ENCODE data around the gene THSD1. TPM values are rescaled to one million over a fixed set of nuclear protein-coding genes. Genes with fewer than 3 reads are reported as not detected.

THSD1 gene
- total and polyA plus RNA-seq, 9 of the 15 experiments (the other 6 are each of a cell fraction or from before 2014, with no cell fraction given), result 0.01 to 0.11 (median 0.04) TPM; not detected in 2

DNA sequence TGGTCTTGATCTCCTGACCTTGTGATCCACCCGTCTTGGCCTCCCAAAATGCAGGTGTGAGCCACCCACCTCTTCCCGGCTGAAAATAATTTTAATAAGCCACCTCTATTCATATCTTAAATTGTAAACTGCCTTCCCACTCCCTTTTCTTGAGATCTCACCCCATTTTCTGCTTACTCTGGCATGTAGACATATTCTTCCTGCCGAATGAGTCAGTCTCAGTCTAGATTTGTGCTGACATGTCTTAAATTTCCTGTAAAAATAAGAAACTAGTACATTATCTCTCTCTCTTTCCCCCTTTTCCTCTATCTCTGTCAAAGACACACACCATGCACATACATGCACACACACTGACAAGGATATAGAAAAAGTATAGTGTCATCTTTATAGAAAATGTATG is 60.9 kb downstream of the THSD1 start:
- Histone ChIP-seq H3K79me2 (ENCODE audit: control insufficient read depth, insufficient read depth, low read length) (no peaks in the 10 kb centered on the region), H3K4me2 (ENCODE audit: insufficient read depth, low read length) (no peak overlapping the region), H3K27me3 (ENCODE audit: control insufficient read depth in 2 of 2, insufficient read depth in 2 of 2, low read length in 2 of 2) (no peaks in the 10 kb centered on the region), H4K20me1 (replicated peaks; ENCODE audit: control insufficient read depth, insufficient read depth, low read length) (no peaks in the 10 kb centered on the region), H3K4me1 (replicated peaks in 1 of 2; ENCODE audit: control insufficient read depth in 2 of 2, insufficient read depth in 2 of 2, low read length in 2 of 2) (no peaks in the 10 kb centered on the region), H3K27ac (ENCODE audit: extremely low read depth, low read depth, low read length) (no peak overlapping the region), H3K36me3 (ENCODE audit: control insufficient read depth, insufficient read depth, low read length) (no peaks in the 10 kb centered on the region), H3K4me3 (no peak overlapping the region), H2AFZ (ENCODE audit: low read depth, low read length) (no peak overlapping the region), H3K9ac (ENCODE audit: insufficient read depth in 1 of 2, low read depth in 2 of 2, low read length in 2 of 2) (no peak overlapping the region), H3K9me3 (replicated peaks; ENCODE audit: control insufficient read depth, insufficient read depth, low read depth, low read length) (no peaks in the 10 kb centered on the region), H3K9me1 (ENCODE audit: control insufficient read depth, insufficient read depth, low read length) (no peaks in the 10 kb centered on the region)
- DNase-seq (ENCODE audit: extremely low read depth in 1 of 4, low spot score in 3 of 4), result no peak
- CTCF ChIA-PET (ENCODE audit: low intra/inter-chr PET ratio), result no interaction called here
- no TSS peak for BruUV-seq (replicated peaks)
- 38% methylated on average over 3 of the region's 3 CpGs for WGBS (ENCODE audit: insufficient coverage, low coverage, missing lambda C conversion rate)
- no peak for FAIRE-seq
- in situ Hi-C loops (cut with MboI), result no loop called here
- peak; percentile 73 for TF ChIP-seq C11orf30 (IDR thresholded peaks at IDR 0.05; ENCODE audit: low read depth)
- no peak for TF ChIP-seq RHOXF2B (CRISPR knock-in tag; conservative IDR thresholded peaks at IDR 0.05)
- TF ChIP-seq MAFF (IDR thresholded peaks at IDR 0.05; ENCODE audit: low read length), result 0 out of 2 replicates have a peak, but pooled peaks have one; percentile 7
- peak; percentile 83 for TF ChIP-seq ZNF316 (IDR thresholded peaks at IDR 0.05)
- TF ChIP-seq ZNF384 (IDR thresholded peaks at IDR 0.05; ENCODE audit: low read depth, low read length), result no peak
- TF ChIP-seq KDM1A (IDR thresholded peaks at IDR 0.05), result no peak
- TF ChIP-seq POLR3G (IDR thresholded peaks at IDR 0.05; ENCODE audit: extremely low read depth, insufficient read length, insufficient replicate concordance), result no peak
- TF ChIP-seq MAFG (tag; conservative IDR thresholded peaks at IDR 0.05), result peak; percentile 62
- POLR2A ChIA-PET, result no interaction called here
- no peak for ATAC-seq
- intact Hi-C loops (cut with micrococcal nuclease), result no loop called here

DNA sequence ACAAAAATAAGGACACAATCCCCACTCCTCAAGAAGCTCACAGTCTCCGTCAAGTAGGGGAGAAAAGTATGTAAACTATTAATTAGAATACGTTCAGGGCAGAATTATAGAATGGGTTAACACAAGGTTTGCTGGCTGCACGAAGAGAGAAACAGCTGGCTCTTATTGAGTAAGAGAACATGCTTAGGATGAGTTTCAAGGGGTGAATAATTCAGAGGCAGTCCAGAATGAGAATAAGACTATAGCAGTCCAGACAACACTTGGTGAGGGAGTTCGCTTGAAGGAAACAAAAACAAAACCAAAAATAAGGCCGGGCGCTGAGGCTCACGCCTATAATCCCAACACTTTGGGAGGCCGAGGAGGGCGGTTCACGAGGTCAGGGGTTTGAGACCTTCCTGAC is 61.9 kb downstream of the THSD1 start:
- H3K4me2 ChIP-seq (ENCODE audit: insufficient read depth, low read length), result no peak overlapping the region
- no peaks in the 10 kb centered on the region for H3K4me1 ChIP-seq (replicated peaks in 1 of 2; ENCODE audit: control insufficient read depth in 2 of 2, insufficient read depth in 2 of 2, low read length in 2 of 2)
- H3K9ac ChIP-seq (ENCODE audit: insufficient read depth in 1 of 2, low read depth in 2 of 2, low read length in 2 of 2), result no peak overlapping the region
- no peak for FAIRE-seq
- H3K27me3 ChIP-seq (ENCODE audit: control insufficient read depth in 2 of 2, insufficient read depth in 2 of 2, low read length in 2 of 2), result no peaks in the 10 kb centered on the region
- no peaks in the 10 kb centered on the region for H3K9me1 ChIP-seq (ENCODE audit: control insufficient read depth, insufficient read depth, low read length)
- H3K27ac ChIP-seq (ENCODE audit: extremely low read depth, low read depth, low read length), result no peak overlapping the region
- DNase-seq (ENCODE audit: extremely low read depth in 1 of 4, low spot score in 3 of 4), result no peak
- no peaks in the 10 kb centered on the region for H3K36me3 ChIP-seq (ENCODE audit: control insufficient read depth, insufficient read depth, low read length)
- ChIA-PET CTCF (ENCODE audit: low intra/inter-chr PET ratio) (no interaction called here), POLR2A (interaction anchor here (0.7 kb wide), 1 partner anchor 442 kb away, joined by 3 read pairs; no protein-coding TSS in a partner anchor)
- intact Hi-C loops (cut with micrococcal nuclease) (no loop called here), in situ Hi-C loops (cut with MboI) (no loop called here)
- no peaks in the 10 kb centered on the region for H3K9me3 ChIP-seq (replicated peaks; ENCODE audit: control insufficient read depth, insufficient read depth, low read depth, low read length)
- no peaks in the 10 kb centered on the region for H3K79me2 ChIP-seq (ENCODE audit: control insufficient read depth, insufficient read depth, low read length)
- H3K4me3 ChIP-seq, result no peak overlapping the region
- no peak for ATAC-seq
- WGBS (ENCODE audit: insufficient coverage, low coverage, missing lambda C conversion rate), result 64% methylated on average over 10 of the region's 10 CpGs
- no peak overlapping the region for H2AFZ ChIP-seq (ENCODE audit: low read depth, low read length)
- no peaks in the 10 kb centered on the region for H4K20me1 ChIP-seq (replicated peaks; ENCODE audit: control insufficient read depth, insufficient read depth, low read length)
- BruUV-seq (replicated peaks), result no TSS peak
- no peak for TF ChIP-seq ERF (CRISPR knock-in tag; IDR thresholded peaks at IDR 0.05)
- TF ChIP-seq IRF2 (CRISPR knock-in tag; IDR thresholded peaks at IDR 0.05), result no peak
- TF ChIP-seq, protein P1, sequence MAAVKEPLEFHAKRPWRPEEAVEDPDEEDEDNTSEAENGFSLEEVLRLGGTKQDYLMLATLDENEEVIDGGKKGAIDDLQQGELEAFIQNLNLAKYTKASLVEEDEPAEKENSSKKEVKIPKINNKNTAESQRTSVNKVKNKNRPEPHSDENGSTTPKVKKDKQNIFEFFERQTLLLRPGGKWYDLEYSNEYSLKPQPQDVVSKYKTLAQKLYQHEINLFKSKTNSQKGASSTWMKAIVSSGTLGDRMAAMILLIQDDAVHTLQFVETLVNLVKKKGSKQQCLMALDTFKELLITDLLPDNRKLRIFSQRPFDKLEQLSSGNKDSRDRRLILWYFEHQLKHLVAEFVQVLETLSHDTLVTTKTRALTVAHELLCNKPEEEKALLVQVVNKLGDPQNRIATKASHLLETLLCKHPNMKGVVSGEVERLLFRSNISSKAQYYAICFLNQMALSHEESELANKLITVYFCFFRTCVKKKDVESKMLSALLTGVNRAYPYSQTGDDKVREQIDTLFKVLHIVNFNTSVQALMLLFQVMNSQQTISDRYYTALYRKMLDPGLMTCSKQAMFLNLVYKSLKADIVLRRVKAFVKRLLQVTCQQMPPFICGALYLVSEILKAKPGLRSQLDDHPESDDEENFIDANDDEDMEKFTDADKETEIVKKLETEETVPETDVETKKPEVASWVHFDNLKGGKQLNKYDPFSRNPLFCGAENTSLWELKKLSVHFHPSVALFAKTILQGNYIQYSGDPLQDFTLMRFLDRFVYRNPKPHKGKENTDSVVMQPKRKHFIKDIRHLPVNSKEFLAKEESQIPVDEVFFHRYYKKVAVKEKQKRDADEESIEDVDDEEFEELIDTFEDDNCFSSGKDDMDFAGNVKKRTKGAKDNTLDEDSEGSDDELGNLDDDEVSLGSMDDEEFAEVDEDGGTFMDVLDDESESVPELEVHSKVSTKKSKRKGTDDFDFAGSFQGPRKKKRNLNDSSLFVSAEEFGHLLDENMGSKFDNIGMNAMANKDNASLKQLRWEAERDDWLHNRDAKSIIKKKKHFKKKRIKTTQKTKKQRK (IDR thresholded peaks at IDR 0.05; ENCODE audit: borderline replicate concordance, low read depth, low read length), result no peak
- TF ChIP-seq ARID1B (IDR thresholded peaks at IDR 0.05), result no peak
- TF ChIP-seq, protein P2, sequence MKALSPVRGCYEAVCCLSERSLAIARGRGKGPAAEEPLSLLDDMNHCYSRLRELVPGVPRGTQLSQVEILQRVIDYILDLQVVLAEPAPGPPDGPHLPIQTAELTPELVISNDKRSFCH (CRISPR knock-in tag; IDR thresholded peaks at IDR 0.05), result no peak
- TF ChIP-seq, protein P2 (tag; IDR thresholded peaks at IDR 0.05), result no peak
- TF ChIP-seq MBD2 (IDR thresholded peaks at IDR 0.05; ENCODE audit: borderline replicate concordance, low read depth), result no peak

Measured in K562 (cell line).